Psoas muscle (tissue), 8 donors: ENCODE data around the gene TMC4. TPM values are rescaled to one million over a fixed set of nuclear protein-coding genes. Genes with fewer than 3 reads are reported as not detected.
A peak's percentile ranks its signal among the peaks of the same experiment; 100 is the strongest.

Source experiments
- ATAC-seq, 4 donors: fragments of 200-7000 bp; cut with Tn5 transposase; one replicate each; pipeline ENCODE4 v1.9.1; 2020; ENCODE audit warnings: moderate library complexity in 3 of 4, mild to moderate bottlenecking in 2 of 4
- DNase-seq, 2 donors: peaks; one replicate each; pipeline ENCODE4 v3.0.0-alpha.2; 2020
- H3K27ac ChIP-seq: fragments of 200-600 bp; one replicate; pipeline ENCODE4 v1.8.0; 2022
- H3K27me3 ChIP-seq, 3 donors: fragments of 200-600 bp in 1 of 3; one replicate each; pipeline versions ENCODE4 v1.6.1 to v1.8.0; 2013 to 2022; ENCODE audit warnings: low read length in 2 of 3, mild to moderate bottlenecking in 2 of 3, moderate library complexity in 1 of 3; ENCODE audit not compliant: insufficient read depth in 3 of 3
- H3K36me3 ChIP-seq, 2 donors: fragments of 200-600 bp in 1 of 2; one replicate each; pipeline versions ENCODE4 v1.6.1 to v1.8.0; 2013 to 2022; ENCODE audit warnings: low read depth in 1 of 2, mild to moderate bottlenecking in 1 of 2, moderate library complexity in 1 of 2; ENCODE audit not compliant: insufficient read depth in 1 of 2
- H3K4me1 ChIP-seq: fragments of 200-600 bp; one replicate; pipeline ENCODE4 v1.8.0; 2022
- H3K4me3 ChIP-seq: fragments of 200-600 bp; one replicate; pipeline ENCODE4 v1.8.0; 2022; ENCODE audit warnings: mild to moderate bottlenecking
- H3K9me3 ChIP-seq: fragments of 200-600 bp; one replicate; pipeline ENCODE4 v1.8.0; 2022
- WGBS, 3 donors: extraction: QIAGEN DNeasy Blood & Tissue Kit; methylation state at CpG; one replicate each; pipeline versions ENCODE4 v1.1.6 to v1.1.7; 2013; 5-methylcytosine and 5-hydroxymethylcytosine counted together
- intact Hi-C, 2 donors: fragments of 100-400 bp; cut with DNase I; formaldehyde crosslinking; loops; one replicate each; pipeline versions ENCODE4 v1.11.0 to v1.14.2; 2022
- polyA plus RNA-seq, 3 donors: library from polyadenylated mRNA; stranded (reverse); fragments of 200-250 nt; gene quantifications; one replicate each; pipeline ENCODE4 v1.2.3, GENCODE V29; 2013
- total RNA-seq, 4 donors: library from RNA; stranded (reverse); fragmentation: NEBNext Ultra II Directional in 2 of 4; extraction: Animal tissue kit (Norgen Biotek cat#: 25700) in 2 of 4; gene quantifications; one replicate each; pipeline versions ENCODE4 v1.2.1 to v1.2.4, GENCODE V29; 2021 to 2023
- TF ChIP-seq, protein P1 (sequence below): fragments of 200-600 bp; IDR thresholded peaks from one replicate; pipeline ENCODE4 v1.8.0; 2022; ENCODE audit warnings: antibody characterized with exemption
- donor health status: healthy with polysubstance abuse.
- donor health status: DM: no; HTN: no; CAD: no; lungs with moderate emphysema.
- donor health status: Bipolar disorder and iron deficiency.
- donor health status: healthy.
- donor health status: DM: yes; HTN: yes; CAD: no.
- donor health status: DM: no; HTN: no; CAD: no.
- donor health status: DM: no; HTN: no; CAD: no.
- donor health status: DM: yes; HTN: yes; CAD: no.

The TMC4 gene
- total and polyA plus RNA-seq, 7 donors, result 0.55 to 2.5 (median 0.70) TPM; not detected in 1

DNA sequence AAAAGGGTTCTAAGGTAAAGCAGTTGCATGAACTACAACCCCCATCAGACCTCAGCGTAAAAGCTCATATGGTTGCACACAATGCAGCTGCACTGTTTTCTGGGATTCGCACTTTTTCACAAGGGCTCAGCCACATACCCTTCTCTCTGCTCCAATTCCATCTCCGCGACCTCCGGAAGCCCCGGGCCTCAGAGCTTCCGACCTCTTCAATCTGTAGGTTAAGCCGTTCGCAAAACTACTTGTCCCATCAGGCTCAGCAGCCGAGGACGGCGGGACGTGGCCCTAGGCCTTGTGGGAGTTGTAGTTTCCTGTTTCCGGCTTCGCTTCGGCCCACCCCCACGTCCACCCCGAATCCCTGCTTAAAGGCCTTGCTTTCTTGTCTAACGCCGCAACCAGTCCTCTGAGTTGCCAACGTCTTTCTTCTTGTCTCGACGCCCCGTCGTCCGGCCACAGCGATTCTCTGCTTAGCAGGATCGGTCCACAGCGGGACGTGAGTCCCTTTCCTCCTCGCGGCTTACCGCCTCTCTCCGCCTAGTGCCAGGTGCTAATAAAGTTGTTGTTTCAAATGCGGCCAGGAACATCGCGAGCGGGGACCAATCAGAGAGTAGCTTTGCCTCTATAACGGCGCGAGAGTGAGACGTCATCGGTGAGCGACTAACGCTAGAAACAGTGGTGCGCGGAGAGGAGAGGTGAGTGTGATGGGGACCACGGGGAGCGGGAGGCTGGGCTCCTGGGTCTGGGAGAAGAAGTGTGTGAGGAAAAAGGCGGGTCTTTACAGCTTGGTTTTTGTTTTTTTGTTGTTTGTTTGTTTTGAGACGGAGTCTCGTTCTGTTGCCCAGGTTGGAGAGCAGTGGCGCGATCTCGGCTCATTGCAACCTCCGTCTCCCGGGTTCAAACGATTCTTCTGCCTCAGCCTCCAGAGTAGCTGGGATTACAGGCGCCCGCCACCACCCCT lies 57.6 kb downstream of the TMC4 start, which contains the start of the genes PRPF31 and TFPT:
Gene PRPF31, plus strand, starts transcription at position 646 of the 955 bp plus-strand sequence. CDS start 2,525 bp downstream, outside the sequence.
Gene TFPT, minus strand, starts transcription at position 549 of the 955 bp plus-strand sequence. Its CDS starts 388 bp downstream, at position 161.
- H3K9me3 ChIP-seq, result no peaks in the 10 kb centered on the region
- peaks cover 0 to 58% of the 10 kb centered on the region in 2 donors for H3K36me3 ChIP-seq
- intact Hi-C loops, result loop anchor here in 1 of 2 donors (10.0 kb wide), 1 partner anchor 141 kb away; no protein-coding TSS in a partner anchor
- H3K4me3 ChIP-seq, result peak within 1 kb of the TSS; percentile 86
- WGBS, 3 donors, result 0 to 1% (median 0%) methylated on average over 60 of the region's 60 CpGs
- ATAC-seq (peak; percentile 92 to 96 (median 94)), DNase-seq (peak; percentile 97 to 98)
- H3K27ac ChIP-seq, result peak within 1 kb of the TSS; percentile 93
- no peaks in the 10 kb centered on the region for H3K27me3 ChIP-seq
- H3K4me1 ChIP-seq, result peaks cover 17% of the 10 kb centered on the region
- TF ChIP-seq, protein P1, sequence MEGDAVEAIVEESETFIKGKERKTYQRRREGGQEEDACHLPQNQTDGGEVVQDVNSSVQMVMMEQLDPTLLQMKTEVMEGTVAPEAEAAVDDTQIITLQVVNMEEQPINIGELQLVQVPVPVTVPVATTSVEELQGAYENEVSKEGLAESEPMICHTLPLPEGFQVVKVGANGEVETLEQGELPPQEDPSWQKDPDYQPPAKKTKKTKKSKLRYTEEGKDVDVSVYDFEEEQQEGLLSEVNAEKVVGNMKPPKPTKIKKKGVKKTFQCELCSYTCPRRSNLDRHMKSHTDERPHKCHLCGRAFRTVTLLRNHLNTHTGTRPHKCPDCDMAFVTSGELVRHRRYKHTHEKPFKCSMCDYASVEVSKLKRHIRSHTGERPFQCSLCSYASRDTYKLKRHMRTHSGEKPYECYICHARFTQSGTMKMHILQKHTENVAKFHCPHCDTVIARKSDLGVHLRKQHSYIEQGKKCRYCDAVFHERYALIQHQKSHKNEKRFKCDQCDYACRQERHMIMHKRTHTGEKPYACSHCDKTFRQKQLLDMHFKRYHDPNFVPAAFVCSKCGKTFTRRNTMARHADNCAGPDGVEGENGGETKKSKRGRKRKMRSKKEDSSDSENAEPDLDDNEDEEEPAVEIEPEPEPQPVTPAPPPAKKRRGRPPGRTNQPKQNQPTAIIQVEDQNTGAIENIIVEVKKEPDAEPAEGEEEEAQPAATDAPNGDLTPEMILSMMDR, result no peak

GRCh38 chr19:54114340-54115108 lies 58.4 kb downstream of the TMC4 start:
- intact Hi-C loops, result loop anchor here in 1 of 2 donors (10.0 kb wide), 1 partner anchor 140 kb away; no protein-coding TSS in a partner anchor
- TF ChIP-seq, protein P1, result no peak
- H3K4me3 ChIP-seq, result peak overlapping the region; percentile 86
- peaks cover 17% of the 10 kb centered on the region for H3K4me1 ChIP-seq
- ATAC-seq (peak in 3 of 4 donors; percentile 1 to 3 (median 1)), DNase-seq (peak in 1 of 2 donors; percentile 69)
- 9 to 25% (median 14%) methylated on average over 27 to 28 of the region's 28 CpGs for WGBS, 3 donors
- H3K9me3 ChIP-seq, result no peaks in the 10 kb centered on the region
- H3K27me3 ChIP-seq, result no peaks in the 10 kb centered on the region
- peaks cover 2 to 58% of the 10 kb centered on the region in 2 donors for H3K36me3 ChIP-seq
- H3K27ac ChIP-seq, result peak overlapping the region; percentile 93

Other genes with a start within 250 kb of the TMC4 start
- under 1 TPM; 0.15 to 0.26 (median 0.17) TPM for gene CACNG8, start 210.2 kb downstream of the TMC4 start, total RNA-seq
- gene CACNG8, start 210.2 kb downstream of the TMC4 start, polyA plus RNA-seq, result under 1 TPM; 0.04 to 0.42 (median 0.08) TPM
- 10 to 100 TPM; 18.4 to 33.1 (median 28.5) TPM for gene CACNG6, start 181.5 kb downstream of the TMC4 start, total RNA-seq
- gene CACNG6, start 181.5 kb downstream of the TMC4 start, polyA plus RNA-seq, result 10 to 100 TPM in 2 of 3 donors, 1 to 10 TPM in 1; 2.1 to 20.4 (median 19.0) TPM
- gene VSTM1, start 109.3 kb downstream of the TMC4 start, total RNA-seq, result not detected
- not detected for gene VSTM1, start 109.3 kb downstream of the TMC4 start, polyA plus RNA-seq
- not detected for gene TARM1, start 91.8 kb downstream of the TMC4 start, total RNA-seq
- gene TARM1, start 91.8 kb downstream of the TMC4 start, polyA plus RNA-seq, result not detected
- under 1 TPM; 0.22 to 0.99 (median 0.70) TPM for gene OSCAR, start 72.4 kb downstream of the TMC4 start, total RNA-seq
- gene OSCAR, start 72.4 kb downstream of the TMC4 start, polyA plus RNA-seq, result under 1 TPM; 0.10 to 0.33 (median 0.31) TPM
- gene NDUFA3, start 70.3 kb downstream of the TMC4 start, total RNA-seq, result 100 to 1,000 TPM; 260 to 361 (median 307) TPM
- 100 to 1,000 TPM; 302 to 473 (median 338) TPM for gene NDUFA3, start 70.3 kb downstream of the TMC4 start, polyA plus RNA-seq
- 10 to 100 TPM; 11.0 to 22.9 (median 13.8) TPM for gene TFPT, start 57.5 kb downstream of the TMC4 start, total RNA-seq
- 10 to 100 TPM; 23.7 to 38.3 (median 25.2) TPM for gene TFPT, start 57.5 kb downstream of the TMC4 start, polyA plus RNA-seq
- gene PRPF31, start 57.4 kb downstream of the TMC4 start, total RNA-seq, result 10 to 100 TPM; 32.3 to 41.6 (median 36.4) TPM
- gene PRPF31, start 57.4 kb downstream of the TMC4 start, polyA plus RNA-seq, result 10 to 100 TPM; 32.5 to 54.3 (median 52.9) TPM
- gene CNOT3, start 35.4 kb downstream of the TMC4 start, total RNA-seq, result 10 to 100 TPM; 19.4 to 28.4 (median 20.4) TPM
- 10 to 100 TPM; 14.1 to 16.1 (median 16.1) TPM for gene CNOT3, start 35.4 kb downstream of the TMC4 start, polyA plus RNA-seq
- gene LENG1, start 13.4 kb downstream of the TMC4 start, total RNA-seq, result 10 to 100 TPM in 1 of 4 donors, 1 to 10 TPM in 3; 5.8 to 10.2 (median 7.0) TPM
- 10 to 100 TPM; 11.4 to 19.6 (median 12.1) TPM for gene LENG1, start 13.4 kb downstream of the TMC4 start, polyA plus RNA-seq
- gene MBOAT7, start 16.4 kb upstream of the TMC4 start, total RNA-seq, result 10 to 100 TPM in 3 of 4 donors, 1 to 10 TPM in 1; 6.2 to 17.8 (median 11.4) TPM
- 10 to 100 TPM in 1 of 3 donors, 1 to 10 TPM in 2; 6.3 to 11.4 (median 8.4) TPM for gene MBOAT7, start 16.4 kb upstream of the TMC4 start, polyA plus RNA-seq
- gene TSEN34, start 18.1 kb upstream of the TMC4 start, total RNA-seq, result 10 to 100 TPM; 17.4 to 44.6 (median 19.2) TPM
- gene TSEN34, start 18.1 kb upstream of the TMC4 start, polyA plus RNA-seq, result 10 to 100 TPM; 15.5 to 42.6 (median 24.5) TPM
- gene RPS9, start 27.7 kb upstream of the TMC4 start, total RNA-seq, result 100 to 1,000 TPM; 479 to 705 (median 663) TPM
- 1,000 to 10,000 TPM; 1,294 to 2,049 (median 1,972) TPM for gene RPS9, start 27.7 kb upstream of the TMC4 start, polyA plus RNA-seq
- gene LILRB3, start 49.8 kb upstream of the TMC4 start, total RNA-seq, result 1 to 10 TPM; 1.9 to 3.8 (median 2.3) TPM
- 1 to 10 TPM in 1 of 3 donors, under 1 TPM in 2; 0.32 to 1.2 (median 0.40) TPM for gene LILRB3, start 49.8 kb upstream of the TMC4 start, polyA plus RNA-seq
- gene LILRA6, start 69.6 kb upstream of the TMC4 start, total RNA-seq, result 1 to 10 TPM in 3 of 4 donors, under 1 TPM in 1; 0.54 to 1.6 (median 1.3) TPM
- under 1 TPM; 0.22 to 0.48 (median 0.42) TPM for gene LILRA6, start 69.6 kb upstream of the TMC4 start, polyA plus RNA-seq
- gene LILRB5, start 84.1 kb upstream of the TMC4 start, total RNA-seq, result 1 to 10 TPM; 2.2 to 5.1 (median 4.4) TPM
- gene LILRB5, start 84.1 kb upstream of the TMC4 start, polyA plus RNA-seq, result 1 to 10 TPM in 2 of 3 donors, under 1 TPM in 1; 0.95 to 1.3 (median 1.1) TPM
- 1 to 10 TPM in 3 of 4 donors, under 1 TPM in 1; 0.79 to 2.4 (median 1.7) TPM for gene LILRB2, start 108.0 kb upstream of the TMC4 start, total RNA-seq
- gene LILRB2, start 108.0 kb upstream of the TMC4 start, polyA plus RNA-seq, result 1 to 10 TPM in 1 of 3 donors, under 1 TPM in 2; 0.41 to 1.3 (median 0.42) TPM
- 1 to 10 TPM in 3 of 4 donors, not detected in 1; 1.1 to 2.2 (median 1.1) TPM for gene LILRA5, start 140.0 kb upstream of the TMC4 start, total RNA-seq
- 1 to 10 TPM in 1 of 3 donors, under 1 TPM in 2; 0.44 to 1.2 (median 0.52) TPM for gene LILRA5, start 140.0 kb upstream of the TMC4 start, polyA plus RNA-seq
- gene LILRA4, start 166.0 kb upstream of the TMC4 start, total RNA-seq, result 1 to 10 TPM in 1 of 4 donors, not detected in 3; 1.1 TPM
- gene LILRA4, start 166.0 kb upstream of the TMC4 start, polyA plus RNA-seq, result not detected
- gene LAIR1, start 191.8 kb upstream of the TMC4 start, total RNA-seq, result 1 to 10 TPM; 3.4 to 6.2 (median 4.0) TPM
- 1 to 10 TPM in 1 of 3 donors, under 1 TPM in 2; 0.93 to 2.4 (median 0.95) TPM for gene LAIR1, start 191.8 kb upstream of the TMC4 start, polyA plus RNA-seq
- 1 to 10 TPM in 1 of 4 donors, under 1 TPM in 2, not detected in 1; 0.34 to 1.9 (median 0.67) TPM for gene TTYH1, start 242.3 kb upstream of the TMC4 start, total RNA-seq
- under 1 TPM; 0.38 to 0.63 (median 0.40) TPM for gene TTYH1, start 242.3 kb upstream of the TMC4 start, polyA plus RNA-seq